ENCODE data around the gene LNX2.

LNX2 gene

GRCh38 chr13:27508802-27509201 is 111.5 kb downstream of the LNX2 start:
- H3K9me3 Mint-ChIP-seq, result no peaks in the 10 kb centered on the region
- peaks cover 10% of the 10 kb centered on the region for H3K27me3 Mint-ChIP-seq
- H3K36me3 Mint-ChIP-seq, result no peaks in the 10 kb centered on the region
- H3K4me1 Mint-ChIP-seq, result no peaks in the 10 kb centered on the region
- no peak for DNase-seq
- CTCF ChIA-PET, result interaction anchor here (0.8 to 1.1 kb wide), 2 partner anchors 133 to 318 kb away, joined by 3 read pairs; no protein-coding TSS in a partner anchor
- H3K27ac Mint-ChIP-seq, result no peak overlapping the region
- H3K4me3 Mint-ChIP-seq, result no peak overlapping the region

- CTCF ChIA-PET, result no interaction called here
- H3K4me1 Mint-ChIP-seq, result no peaks in the 10 kb centered on the region
- peaks cover 10% of the 10 kb centered on the region for H3K27me3 Mint-ChIP-seq
- no peak overlapping the region for H3K4me3 Mint-ChIP-seq
- no peaks in the 10 kb centered on the region for H3K36me3 Mint-ChIP-seq
- no peaks in the 10 kb centered on the region for H3K9me3 Mint-ChIP-seq
- no peak overlapping the region for H3K27ac Mint-ChIP-seq
- DNase-seq, result no peak
Measured at GRCh38 chr13:27505792-27506191, 114.5 kb downstream of the LNX2 start.

GRCh38 chr13:27504868-27505194 is 115.5 kb downstream of the LNX2 start:
- Mint-ChIP-seq H3K27ac (no peak overlapping the region), H3K36me3 (no peaks in the 10 kb centered on the region), H3K27me3 (peaks cover 5% of the 10 kb centered on the region), H3K4me1 (no peaks in the 10 kb centered on the region), H3K9me3 (no peaks in the 10 kb centered on the region), H3K4me3 (no peak overlapping the region)
- CTCF ChIA-PET, result interaction anchor here (0.6 kb wide), 1 partner anchor 141 kb away, joined by 5 read pairs; no protein-coding TSS in a partner anchor
- DNase-seq, result no peak

GRCh38 chr13:27504128-27504867 is 116.0 kb downstream of the LNX2 start:
- CTCF ChIA-PET, result interaction anchor here (0.6 kb wide), 1 partner anchor 141 kb away, joined by 5 read pairs; no protein-coding TSS in a partner anchor
- Mint-ChIP-seq H3K27ac (no peak overlapping the region), H3K4me3 (no peak overlapping the region), H3K27me3 (peaks cover 5% of the 10 kb centered on the region), H3K9me3 (no peaks in the 10 kb centered on the region), H3K36me3 (no peaks in the 10 kb centered on the region), H3K4me1 (no peaks in the 10 kb centered on the region)
- no peak for DNase-seq

- Mint-ChIP-seq H3K36me3 (no peaks in the 10 kb centered on the region), H3K27me3 (peaks cover 5% of the 10 kb centered on the region), H3K27ac (no peak overlapping the region), H3K4me3 (no peak overlapping the region), H3K4me1 (no peaks in the 10 kb centered on the region), H3K9me3 (no peaks in the 10 kb centered on the region)
- no peak for DNase-seq
- CTCF ChIA-PET, result no interaction called here
Measured at GRCh38 chr13:27500806-27501534, 119.4 kb downstream of the LNX2 start.

GRCh38 chr13:27497563-27498230 is 122.6 kb downstream of the LNX2 start:
- CTCF ChIA-PET, result interaction anchor here (1.0 to 1.1 kb wide), 2 partner anchors 33 to 273 kb away, joined by 3 to 5 read pairs; no protein-coding TSS in a partner anchor
- Mint-ChIP-seq H3K4me1 (no peaks in the 10 kb centered on the region), H3K36me3 (no peaks in the 10 kb centered on the region), H3K9me3 (no peaks in the 10 kb centered on the region), H3K27ac (no peak overlapping the region), H3K27me3 (no peaks in the 10 kb centered on the region), H3K4me3 (no peak overlapping the region)
- no peak for DNase-seq

- no peaks in the 10 kb centered on the region for H3K9me3 Mint-ChIP-seq
- no peaks in the 10 kb centered on the region for H3K36me3 Mint-ChIP-seq
- H3K27me3 Mint-ChIP-seq, result no peaks in the 10 kb centered on the region
- H3K27ac Mint-ChIP-seq, result no peak overlapping the region
- CTCF ChIA-PET, result interaction anchor here (1.0 to 1.1 kb wide), 2 partner anchors 34 to 274 kb away, joined by 3 to 5 read pairs; no protein-coding TSS in a partner anchor
- H3K4me3 Mint-ChIP-seq, result no peak overlapping the region
- no peak for DNase-seq
- H3K4me1 Mint-ChIP-seq, result no peaks in the 10 kb centered on the region
Measured at GRCh38 chr13:27496536-27497273, 123.6 kb downstream of the LNX2 start.

- no peak for DNase-seq
- H3K4me3 Mint-ChIP-seq, result no peak overlapping the region
- H3K36me3 Mint-ChIP-seq, result no peaks in the 10 kb centered on the region
- no peaks in the 10 kb centered on the region for H3K4me1 Mint-ChIP-seq
- CTCF ChIA-PET, result no interaction called here
- no peaks in the 10 kb centered on the region for H3K27me3 Mint-ChIP-seq
- H3K9me3 Mint-ChIP-seq, result no peaks in the 10 kb centered on the region
- no peak overlapping the region for H3K27ac Mint-ChIP-seq
Measured at GRCh38 chr13:27496006-27496405, 124.3 kb downstream of the LNX2 start.

Data from activated naive CD4-positive, alpha-beta T cell treated with anti-CD3 and anti-CD28 coated beads, Interleukin-2, amount 10 ng/mL, durations not matched to agents 7 days and 5 days (primary cell).